ELR (cell line): ENCODE measurements around the gene XAGE2.

Source experiments
- DNase-seq: peaks from one replicate; pipeline ENCODE4 v3.0.0-alpha.2; 2015; ENCODE audit warnings: low read depth

XAGE2 gene

DNA sequence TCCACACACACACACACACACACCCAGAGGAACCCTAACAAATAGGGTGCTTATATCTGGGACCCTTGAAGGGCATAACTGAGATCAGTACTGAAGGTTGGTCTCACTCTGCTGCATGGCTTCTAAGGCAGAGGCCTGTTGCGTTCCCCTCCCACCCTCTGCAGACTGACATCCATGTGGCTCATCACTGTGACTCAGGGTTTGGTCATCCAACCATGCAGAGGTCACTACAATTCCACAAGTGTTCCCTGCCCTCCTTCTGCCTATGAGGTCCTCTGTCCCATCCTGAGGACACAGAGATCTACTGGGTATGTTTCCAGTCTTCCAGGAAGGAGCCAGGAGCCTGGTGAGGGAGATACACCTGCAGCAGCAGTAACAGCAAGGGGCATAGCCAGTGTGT lies 55.8 kb downstream of the XAGE2 start:
- DNase-seq, result peak; percentile 69
